Esophagus squamous epithelium (tissue), 5 donors: ENCODE measurements around the gene TRAPPC10. TPM values are rescaled to one million over a fixed set of nuclear protein-coding genes. Genes with fewer than 3 reads are reported as not detected.

Source experiments
- DNase-seq: peaks from one replicate; lab custom pipeline; 2025; lab: John Stamatoyannopoulos, UW
- H3K27ac ChIP-seq, 4 donors: fragments of 200-600 bp; sonication (generic); one replicate each; pipeline ENCODE4 v1.5.1; 2016 to 2019; ENCODE audit warnings: mild to moderate bottlenecking in 1 of 4
- H3K27me3 ChIP-seq, 4 donors: fragments of 200-600 bp; sonication (generic); 1 replicate in 3 of 4; 2 replicates in 1 of 4; pipeline versions ENCODE4 v1.5.1 to v1.6.0; 2017 to 2021; ENCODE audit warnings: antibody characterized with exemption in 1 of 4
- H3K36me3 ChIP-seq, 3 donors: fragments of 200-600 bp; sonication (generic); one replicate each; pipeline ENCODE4 v1.5.1; 2016 to 2019
- H3K4me1 ChIP-seq, 3 donors: fragments of 200-600 bp; sonication (generic); one replicate each; pipeline ENCODE4 v1.5.1; 2017 to 2019
- H3K4me3 ChIP-seq, 4 donors: fragments of 200-600 bp; sonication (generic); 1 replicate in 3 of 4; 2 replicates in 1 of 4; pipeline ENCODE4 v1.5.1; 2016 to 2019; ENCODE audit warnings: mild to moderate bottlenecking in 2 of 4, moderate library complexity in 1 of 4
- H3K9me3 ChIP-seq, 3 donors: fragments of 200-600 bp; sonication (generic); one replicate each; pipeline ENCODE4 v1.5.1; 2016 to 2019
- CTCF ChIP-seq, 6 experiments: fragments of 450-650 bp in 4 of 6; fragments of 200-600 bp in 2 of 6; sonication (generic) in 2 of 6; IDR thresholded peaks; one replicate each; pipeline ENCODE4 v1.5.1; 2016 to 2019; ENCODE audit warnings: antibody characterized with exemption in 6 of 6, mild to moderate bottlenecking in 4 of 6, moderate library complexity in 4 of 6
- POLR2A ChIP-seq, 4 donors: fragments of 450-650 bp; IDR thresholded peaks; one replicate each; pipeline ENCODE4 v1.6.1; 2017; ENCODE audit warnings: antibody characterized with exemption in 4 of 4, mild to moderate bottlenecking in 4 of 4, moderate library complexity in 3 of 4
- WGBS, 2 donors: methylation state at CpG; one replicate each; pipeline ENCODE4 v1.1.5; 2018; 5-methylcytosine and 5-hydroxymethylcytosine counted together
- intact Hi-C: fragments of 100-400 bp; cut with DNase I; formaldehyde crosslinking; loops from one replicate; pipeline ENCODE4 v1.15.0; 2022
- total RNA-seq, 4 donors: library from RNA; depleted of rRNA; stranded (reverse); fragments of >200 nt; gene quantifications; one replicate each; pipeline ENCODE4 v1.1.0, GENCODE V29; 2016
- donor health status: DM: yes; HTN: yes; CAD: no.

TRAPPC10 gene
- total RNA-seq, 4 donors from 2014 or later = 16.8 to 26.6 (median 20.7) TPM

GRCh38 chr21:44002511-44002910 is 9.6 kb upstream of the TRAPPC10 start:
- peaks cover 0 to 8% (median 0%) of the 10 kb centered on the region in 4 donors for H3K27me3 ChIP-seq
- no peaks in the 10 kb centered on the region for H3K36me3 ChIP-seq
- no peak for DNase-seq
- WGBS, 2 donors = 91 to 92% methylated on average over 6 to 8 of the region's 10 CpGs
- H3K9me3 ChIP-seq = no peaks in the 10 kb centered on the region
- no peak overlapping the region for H3K27ac ChIP-seq
- intact Hi-C loops = no loop called here
- no peak overlapping the region for H3K4me3 ChIP-seq
- TF ChIP-seq CTCF (IDR thresholded peaks at IDR 0.05) (no peak), POLR2A (IDR thresholded peaks at IDR 0.05) (no peak)
- no peaks in the 10 kb centered on the region for H3K4me1 ChIP-seq

GRCh38 chr21:44003307-44003966 is 8.7 kb upstream of the TRAPPC10 start:
- WGBS, 2 donors = 86 to 88% methylated on average over 5 of the region's 5 CpGs
- intact Hi-C loops = no loop called here

GRCh38 chr21:44005071-44005470 is 7.0 kb upstream of the TRAPPC10 start:
- Histone ChIP-seq H3K4me1 (no peaks in the 10 kb centered on the region), H3K4me3 (no peak overlapping the region), H3K27me3 (peaks cover 0 to 8% (median 0%) of the 10 kb centered on the region in 4 donors), H3K36me3 (no peaks in the 10 kb centered on the region), H3K27ac (no peak overlapping the region), H3K9me3 (no peaks in the 10 kb centered on the region)
- intact Hi-C loops = no loop called here
- TF ChIP-seq CTCF (IDR thresholded peaks at IDR 0.05) (no peak), POLR2A (IDR thresholded peaks at IDR 0.05) (no peak)
- no peak for DNase-seq
- WGBS, 2 donors = 88 to 89% methylated on average over 12 to 13 of the region's 13 CpGs

More at GRCh38 chr21:44003307-44003966, 8.7 kb upstream of the TRAPPC10 start:
- H3K4me1 ChIP-seq = no peaks in the 10 kb centered on the region
- no peaks in the 10 kb centered on the region for H3K36me3 ChIP-seq
- H3K27me3 ChIP-seq = peaks cover 0 to 8% (median 0%) of the 10 kb centered on the region in 4 donors
- TF ChIP-seq POLR2A (IDR thresholded peaks at IDR 0.05) (no peak), CTCF (IDR thresholded peaks at IDR 0.05) (no peak)
- no peak overlapping the region for H3K4me3 ChIP-seq
- no peaks in the 10 kb centered on the region for H3K9me3 ChIP-seq
- DNase-seq = no peak
- H3K27ac ChIP-seq = no peak overlapping the region

GRCh38 chr21:44005593-44005992 is 6.5 kb upstream of the TRAPPC10 start:
- Histone ChIP-seq H3K36me3 (no peaks in the 10 kb centered on the region), H3K27ac (peak overlapping the region in 2 of 4 donors; percentile 11 to 19), H3K4me1 (no peaks in the 10 kb centered on the region), H3K9me3 (no peaks in the 10 kb centered on the region), H3K4me3 (no peak overlapping the region), H3K27me3 (peaks cover 0 to 4% (median 0%) of the 10 kb centered on the region in 4 donors)
- WGBS, 2 donors = 81 to 89% methylated on average over 9 of the region's 9 CpGs
- TF ChIP-seq CTCF (IDR thresholded peaks at IDR 0.05) = no peak
- no peak for TF ChIP-seq POLR2A (IDR thresholded peaks at IDR 0.05)
- DNase-seq = no peak
- intact Hi-C loops = no loop called here

GRCh38 chr21:44006017-44006619 is 6.0 kb upstream of the TRAPPC10 start:
- Histone ChIP-seq H3K4me1 (peaks cover 0 to 3% (median 0%) of the 10 kb centered on the region in 3 donors), H3K27ac (peak overlapping the region in 2 of 4 donors; percentile 11 to 19), H3K27me3 (peaks cover 0 to 3% (median 0%) of the 10 kb centered on the region in 4 donors), H3K9me3 (no peaks in the 10 kb centered on the region), H3K36me3 (no peaks in the 10 kb centered on the region), H3K4me3 (no peak overlapping the region)
- WGBS, 2 donors = 66 to 70% methylated on average over 7 to 9 of the region's 9 CpGs
- DNase-seq = no peak
- intact Hi-C loops = no loop called here
- TF ChIP-seq CTCF (IDR thresholded peaks at IDR 0.05) = no peak
- no peak for TF ChIP-seq POLR2A (IDR thresholded peaks at IDR 0.05)
